GM12878 (cell line): Measurements from ENCODE around the gene PLD3. TPM values are rescaled to one million over a fixed set of nuclear protein-coding genes. Genes with fewer than 3 reads are reported as not detected.

ENCODE experiments used
- ATAC-seq: fragments of 200-7000 bp; cut with Tn5 transposase; 3 replicates; pipeline ENCODE4 v1.9.1; 2020; ENCODE audit warnings: mild to moderate bottlenecking, moderate library complexity
- BruUV-seq: library from RNA; stranded (reverse); fragments of 400-500 nt; replicated peaks from 2 replicates; lab custom pipeline; 2021; lab: Mats Ljungman, UMichigan
- CTCF ChIA-PET: fragments of 300-600 bp; sonication (Branson Sonifier 250); formaldehyde crosslinking; extraction: SDS; loops from one replicate; lab custom pipeline; 2021; ENCODE audit warnings: inconsistent platforms; lab: Yijun Ruan, JAX
- POLR2A ChIA-PET: fragments of 350-600 bp; formaldehyde crosslinking; extraction: SDS; loops from one replicate; lab custom pipeline; 2021; ENCODE audit warnings: inconsistent platforms; lab: Charles Lee
- RAD21 ChIA-PET: fragments of 300-600 bp; sonication (Branson Sonifier 250); formaldehyde crosslinking; loops from one replicate; lab custom pipeline; 2023; ENCODE audit warnings: antibody characterized with exemption; ENCODE audit not compliant: unreplicated experiment; lab: Charles Lee
- SMC1A ChIA-PET: fragments of 300-600 bp; sonication (Branson Sonifier 250); formaldehyde crosslinking; loops from one replicate; lab custom pipeline; 2023; ENCODE audit not compliant: unreplicated experiment, uncharacterized antibody; lab: Charles Lee
- DNase-seq: peaks from one replicate; pipeline ENCODE4 v3.0.0-alpha.2; 2011; ENCODE audit warnings: low read depth, low spot score
- FAIRE-seq: peaks from 3 replicates; lab custom pipeline; 2011; peaks lifted over from hg19 to GRCh38; lab: Jason Lieb, UNC
- H2AFZ ChIP-seq: 2 replicates; pipeline ENCODE4 v1.6.0; 2011; ENCODE audit warnings: low read depth, low read length, control low read depth; ENCODE audit not compliant: control insufficient read depth
- H3K27ac ChIP-seq: 2 replicates; pipeline ENCODE4 v1.5.1; 2011; ENCODE audit warnings: control low read depth; ENCODE audit not compliant: control insufficient read depth, insufficient read depth
- H3K27me3 ChIP-seq, 2 experiments: replicated peaks in 1 of 2; 2 replicates each; pipeline versions ENCODE4 v1.6.0 to v1.6.1; 2011; ENCODE audit warnings: low read length in 1 of 2; ENCODE audit not compliant: control insufficient read depth in 2 of 2, insufficient read depth in 2 of 2
- H3K36me3 ChIP-seq, 2 experiments: 2 replicates each; pipeline ENCODE4 v1.5.1; 2011; ENCODE audit warnings: low read length in 1 of 2; ENCODE audit not compliant: control insufficient read depth in 2 of 2, insufficient read depth in 2 of 2
- H3K4me1 ChIP-seq: 2 replicates; pipeline ENCODE4 v1.6.1; 2011; ENCODE audit warnings: mild to moderate bottlenecking, low read length, moderate library complexity, mixed read lengths; ENCODE audit not compliant: control insufficient read depth, insufficient read depth
- H3K4me2 ChIP-seq: 2 replicates; pipeline ENCODE4 v1.6.0; 2011; ENCODE audit warnings: control low read depth; ENCODE audit not compliant: control insufficient read depth, insufficient read depth
- H3K4me3 ChIP-seq: fragments of 200-600 bp; sonication (generic); 2 replicates; pipeline ENCODE4 v1.5.1; 2016
- H3K79me2 ChIP-seq: 2 replicates; pipeline ENCODE4 v1.6.0; 2011; ENCODE audit warnings: low read length; ENCODE audit not compliant: control insufficient read depth, insufficient read depth
- H3K9ac ChIP-seq: 2 replicates; pipeline ENCODE4 v1.8.0; 2011; ENCODE audit warnings: low read length, control low read depth, mixed read lengths; ENCODE audit not compliant: control insufficient read depth, insufficient read depth
- H3K9me3 ChIP-seq: replicated peaks from 3 replicates; pipeline ENCODE4 v1.5.1; 2011; ENCODE audit warnings: mild to moderate bottlenecking, low read length; ENCODE audit not compliant: control insufficient read depth, insufficient read depth
- H4K20me1 ChIP-seq: 2 replicates; pipeline ENCODE4 v1.6.0; 2011; ENCODE audit not compliant: control insufficient read depth, insufficient read depth
- CREM ChIP-seq: IDR thresholded peaks from 2 replicates; pipeline ENCODE4 v1.6.1; 2014; ENCODE audit warnings: antibody characterized with exemption, low read depth
- FOXM1 ChIP-seq: IDR thresholded peaks from 2 replicates; pipeline ENCODE4 v1.6.1; 2012; ENCODE audit warnings: low read depth, mild to moderate bottlenecking, inconsistent platforms, low read length, moderate library complexity
- MEF2A ChIP-seq: IDR thresholded peaks from 2 replicates; pipeline ENCODE4 v1.6.1; 2011; ENCODE audit warnings: low read depth, mild to moderate bottlenecking, low read length, moderate library complexity; ENCODE audit not compliant: insufficient read depth
- NFIC ChIP-seq: IDR thresholded peaks from 2 replicates; pipeline ENCODE4 v1.6.1; 2012; ENCODE audit warnings: low read depth, mild to moderate bottlenecking, inconsistent platforms, low read length, moderate library complexity
- NR2F1 ChIP-seq: fragments of 450-650 bp; conservative IDR thresholded peaks from 2 replicates; pipeline ENCODE4 v1.6.1; 2017; ENCODE audit warnings: mild to moderate bottlenecking
- RELA ChIP-seq: fragments of 450-650 bp; IDR thresholded peaks from 2 replicates; pipeline ENCODE4 v1.8.0; 2014; ENCODE audit warnings: borderline replicate concordance; ENCODE audit not compliant: partially characterized antibody
- SMAD5 ChIP-seq: IDR thresholded peaks from 2 replicates; pipeline ENCODE4 v1.6.1; 2016; ENCODE audit warnings: antibody characterized with exemption, low read depth
- SMC3 ChIP-seq: IDR thresholded peaks from 2 replicates; pipeline ENCODE4 v1.6.1; 2011; ENCODE audit warnings: low read length, improper control_type of control experiment, borderline replicate concordance
- SRF ChIP-seq, 2 experiments: IDR thresholded peaks; 2 replicates each; pipeline ENCODE4 v1.6.1; 2011; ENCODE audit warnings: low read depth in 2 of 2, low read length in 2 of 2, mild to moderate bottlenecking in 1 of 2, moderate library complexity in 1 of 2
- SUZ12 ChIP-seq: fragments of 200-600 bp; sonication (generic); IDR thresholded peaks from one replicate; pipeline ENCODE4 v1.6.1; 2018; ENCODE audit warnings: antibody characterized with exemption, mild to moderate bottlenecking; ENCODE audit not compliant: unreplicated experiment
- TARDBP ChIP-seq: IDR thresholded peaks from 2 replicates; pipeline ENCODE4 v1.6.1; 2016; ENCODE audit warnings: borderline replicate concordance
- USF1 ChIP-seq: IDR thresholded peaks from 2 replicates; pipeline ENCODE4 v1.6.1; 2011; ENCODE audit warnings: borderline replicate concordance, low read depth, mild to moderate bottlenecking, moderate library complexity, mixed read lengths, low read length; ENCODE audit not compliant: insufficient read depth; ENCODE audit errors: extremely low read length
- WRNIP1 ChIP-seq: IDR thresholded peaks from 2 replicates; pipeline ENCODE4 v1.6.1; 2011; ENCODE audit warnings: low read depth, low read length, improper control_type of control experiment, borderline replicate concordance
- ZSCAN29 ChIP-seq: fragments of 450-650 bp; IDR thresholded peaks from 2 replicates; pipeline ENCODE4 v1.6.1; 2017; ENCODE audit warnings: mild to moderate bottlenecking, moderate library complexity
- WGBS: methylation state at CpG from one replicate; pipeline ENCODE4 v1.1.6; 2016; ENCODE audit warnings: low lambda C conversion rate; ENCODE audit not compliant: insufficient replicate concordance, insufficient coverage; ENCODE audit errors: missing lambda C conversion rate; 5-methylcytosine and 5-hydroxymethylcytosine counted together
- in situ Hi-C: fragments of 300-500 bp; cut with MboI; formaldehyde crosslinking; loops from 9 replicates; pipeline ENCODE4 v1.14.3; 2018; ENCODE audit warnings: mixed read lengths
- intact Hi-C: fragments of 100-400 bp; cut with micrococcal nuclease; formaldehyde crosslinking; loops from one replicate; pipeline ENCODE4 v1.14.2; 2022; ENCODE audit not compliant: unreplicated experiment
- polyA plus RNA-seq, 11 experiments: library from polyadenylated mRNA; depleted of rRNA in 4 of 11; unstranded in 6 of 11; stranded (reverse) in 5 of 11; fragments of >200 nt; fragmentation: Nextera tagmentation in 4 of 11; fragmentation: Illumina TruSeq in 1 of 11; extraction: Ambion mirVana in 4 of 11; extraction: Trizol in 1 of 11; gene quantifications; 1 replicate in 1 of 11; 2 replicates in 10 of 11; pipeline versions ENCODE4 v1.2.1 to v1.2.3, GENCODE V29; 2011 to 2016; ENCODE audit warnings: inconsistent platforms in 2 of 11, missing spikeins in 2 of 11, low read depth in 1 of 11
- total RNA-seq, 4 experiments: library from RNA; depleted of rRNA in 3 of 4; stranded (reverse); fragments of >200 nt in 3 of 4; fragmentation: Illumina TruSeq in 1 of 4; extraction: Trizol in 1 of 4; gene quantifications; 2 replicates each; pipeline versions ENCODE4 v1.2.1 to v1.2.3, GENCODE V29; 2013 to 2021
- TF ChIP-seq, protein P1 (sequence below): fragments of 450-650 bp; IDR thresholded peaks from 2 replicates; pipeline ENCODE4 v1.6.1; 2016; ENCODE audit warnings: mild to moderate bottlenecking
- TF ChIP-seq, protein P2 (sequence below): fragments of 450-650 bp; IDR thresholded peaks from 2 replicates; pipeline ENCODE4 v1.6.1; 2017; ENCODE audit warnings: mild to moderate bottlenecking, moderate library complexity

The PLD3 gene
- total and polyA plus RNA-seq, 10 of the 15 experiments (the other 5 are each of a cell fraction or from before 2014, with no cell fraction given), result 1.3 to 134 (median 72.7) TPM

DNA sequence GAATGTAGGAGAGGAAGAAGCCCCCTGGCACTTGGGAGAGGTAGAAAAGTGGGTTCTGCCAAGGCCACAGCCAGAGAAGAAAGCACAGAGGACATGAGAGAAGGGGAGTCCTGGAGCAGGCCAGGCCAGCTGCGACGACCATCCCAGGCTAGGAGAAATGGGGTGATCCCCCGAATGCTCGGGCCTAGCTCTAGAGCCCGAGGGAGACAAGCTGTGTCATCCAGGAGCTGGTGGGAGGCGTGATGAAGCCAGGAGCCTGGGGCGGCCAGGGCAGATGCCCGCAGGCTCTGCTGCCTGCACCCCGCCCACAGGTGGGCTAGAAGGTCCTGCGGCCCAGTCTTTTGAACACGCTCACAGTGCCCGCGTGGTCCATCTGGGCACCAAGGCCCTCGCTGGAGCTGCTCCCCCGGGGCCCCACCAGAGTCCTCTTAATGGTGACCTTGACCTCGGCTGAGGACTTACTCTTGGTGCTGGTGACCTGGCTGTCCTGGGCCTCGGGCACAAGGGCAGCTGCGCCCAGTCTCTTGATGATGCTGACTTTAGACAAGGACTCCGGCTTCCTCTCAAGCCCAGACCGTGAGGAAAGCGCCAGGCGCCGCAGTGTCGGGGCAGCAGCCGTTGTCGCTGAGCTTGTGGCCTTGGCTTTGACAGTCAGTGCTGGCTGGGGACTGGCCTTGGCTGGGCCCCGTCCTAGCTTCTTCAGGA is 26.8 kb upstream of the PLD3 start (continued):
- TF ChIP-seq USF1 (no peak), NR2F1 (no peak), SMAD5 (no peak), TARDBP (no peak)

- DNase-seq (no peak), FAIRE-seq (no peak), ATAC-seq (no peak)
- no peak overlapping the region for H3K9ac ChIP-seq
- no peaks in the 10 kb centered on the region for H3K9me3 ChIP-seq
- no peaks in the 10 kb centered on the region for H4K20me1 ChIP-seq
- POLR2A ChIA-PET, result no interaction called here
- no peak overlapping the region for H3K4me2 ChIP-seq
- in situ Hi-C loops, result no loop called here
- no TSS peak for BruUV-seq
- WGBS, result 84% methylated on average over 7 of the region's 7 CpGs
- H3K36me3 ChIP-seq, result peaks cover 21 to 27% of the 10 kb centered on the region in 2 experiments; a peak in 3 of 4 replicates
- intact Hi-C loops, result no loop called here
- no peaks in the 10 kb centered on the region for H3K27me3 ChIP-seq
- no peaks in the 10 kb centered on the region for H3K79me2 ChIP-seq
- no peak overlapping the region for H3K4me3 ChIP-seq
- CTCF ChIA-PET, result no interaction called here
- H3K27ac ChIP-seq, result no peak overlapping the region
- RAD21 ChIA-PET, result no interaction called here
- H3K4me1 ChIP-seq, result no peaks in the 10 kb centered on the region
- SMC1A ChIA-PET, result no interaction called here
- no peak overlapping the region for H2AFZ ChIP-seq
- no peak for TF ChIP-seq USF1
- no peak for TF ChIP-seq SUZ12
- TF ChIP-seq WRNIP1, result no peak
- TF ChIP-seq, protein P1, sequence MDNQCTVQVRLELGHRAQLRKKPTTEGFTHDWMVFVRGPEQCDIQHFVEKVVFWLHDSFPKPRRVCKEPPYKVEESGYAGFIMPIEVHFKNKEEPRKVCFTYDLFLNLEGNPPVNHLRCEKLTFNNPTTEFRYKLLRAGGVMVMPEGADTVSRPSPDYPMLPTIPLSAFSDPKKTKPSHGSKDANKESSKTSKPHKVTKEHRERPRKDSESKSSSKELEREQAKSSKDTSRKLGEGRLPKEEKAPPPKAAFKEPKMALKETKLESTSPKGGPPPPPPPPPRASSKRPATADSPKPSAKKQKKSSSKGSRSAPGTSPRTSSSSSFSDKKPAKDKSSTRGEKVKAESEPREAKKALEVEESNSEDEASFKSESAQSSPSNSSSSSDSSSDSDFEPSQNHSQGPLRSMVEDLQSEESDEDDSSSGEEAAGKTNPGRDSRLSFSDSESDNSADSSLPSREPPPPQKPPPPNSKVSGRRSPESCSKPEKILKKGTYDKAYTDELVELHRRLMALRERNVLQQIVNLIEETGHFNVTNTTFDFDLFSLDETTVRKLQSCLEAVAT, result no peak
- TF ChIP-seq NFIC, result no peak
- TF ChIP-seq SRF (IDR thresholded peaks at IDR 0.05; ENCODE audit: low read depth in 2 of 2, low read length in 2 of 2), result no peak
- TF ChIP-seq CREM, result no peak
- TF ChIP-seq SMC3, result no peak
- TF ChIP-seq TARDBP, result no peak
- TF ChIP-seq FOXM1, result no peak
- TF ChIP-seq ZSCAN29, result no peak
- no peak for TF ChIP-seq RELA
- TF ChIP-seq MEF2A, result no peak
- TF ChIP-seq, protein P2, sequence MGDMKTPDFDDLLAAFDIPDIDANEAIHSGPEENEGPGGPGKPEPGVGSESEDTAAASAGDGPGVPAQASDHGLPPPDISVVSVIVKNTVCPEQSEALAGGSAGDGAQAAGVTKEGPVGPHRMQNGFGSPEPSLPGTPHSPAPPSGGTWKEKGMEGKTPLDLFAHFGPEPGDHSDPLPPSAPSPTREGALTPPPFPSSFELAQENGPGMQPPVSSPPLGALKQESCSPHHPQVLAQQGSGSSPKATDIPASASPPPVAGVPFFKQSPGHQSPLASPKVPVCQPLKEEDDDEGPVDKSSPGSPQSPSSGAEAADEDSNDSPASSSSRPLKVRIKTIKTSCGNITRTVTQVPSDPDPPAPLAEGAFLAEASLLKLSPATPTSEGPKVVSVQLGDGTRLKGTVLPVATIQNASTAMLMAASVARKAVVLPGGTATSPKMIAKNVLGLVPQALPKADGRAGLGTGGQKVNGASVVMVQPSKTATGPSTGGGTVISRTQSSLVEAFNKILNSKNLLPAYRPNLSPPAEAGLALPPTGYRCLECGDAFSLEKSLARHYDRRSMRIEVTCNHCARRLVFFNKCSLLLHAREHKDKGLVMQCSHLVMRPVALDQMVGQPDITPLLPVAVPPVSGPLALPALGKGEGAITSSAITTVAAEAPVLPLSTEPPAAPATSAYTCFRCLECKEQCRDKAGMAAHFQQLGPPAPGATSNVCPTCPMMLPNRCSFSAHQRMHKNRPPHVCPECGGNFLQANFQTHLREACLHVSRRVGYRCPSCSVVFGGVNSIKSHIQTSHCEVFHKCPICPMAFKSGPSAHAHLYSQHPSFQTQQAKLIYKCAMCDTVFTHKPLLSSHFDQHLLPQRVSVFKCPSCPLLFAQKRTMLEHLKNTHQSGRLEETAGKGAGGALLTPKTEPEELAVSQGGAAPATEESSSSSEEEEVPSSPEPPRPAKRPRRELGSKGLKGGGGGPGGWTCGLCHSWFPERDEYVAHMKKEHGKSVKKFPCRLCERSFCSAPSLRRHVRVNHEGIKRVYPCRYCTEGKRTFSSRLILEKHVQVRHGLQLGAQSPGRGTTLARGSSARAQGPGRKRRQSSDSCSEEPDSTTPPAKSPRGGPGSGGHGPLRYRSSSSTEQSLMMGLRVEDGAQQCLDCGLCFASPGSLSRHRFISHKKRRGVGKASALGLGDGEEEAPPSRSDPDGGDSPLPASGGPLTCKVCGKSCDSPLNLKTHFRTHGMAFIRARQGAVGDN, result no peak
Measured at GRCh38 chr19:40322271-40322610, 26.3 kb upstream of the PLD3 start.
